COLO668 (cell line): ENCODE measurements around the gene RXRB.

Experiments used
- DNase-seq: peaks from one replicate; lab custom pipeline; 2025; ENCODE audit not compliant: unreplicated experiment; lab: John Stamatoyannopoulos, UW

RXRB gene

GRCh38 chr6:33198159-33198852, 2.2 kb downstream of the RXRB start:
- DNase-seq = no peak

- no peak for DNase-seq
These were observed 2.9 kb downstream of the RXRB start for GRCh38 chr6:33197431-33198048.

GRCh38 chr6:33195304-33196165, 4.9 kb downstream of the RXRB start:
- no peak for DNase-seq

GRCh38 chr6:33194431-33194979, 6.0 kb downstream of the RXRB start:
- no peak for DNase-seq

GRCh38 chr6:33193619-33194018, 6.8 kb downstream of the RXRB start:
- DNase-seq = no peak

- DNase-seq = no peak
These were observed 7.5 kb downstream of the RXRB start for GRCh38 chr6:33192671-33193602.

GRCh38 chr6:33192105-33192646, 8.3 kb downstream of the RXRB start, which contains the start of gene COL11A2:
Gene COL11A2 (minus strand): TSS chr6:33192467. CDS start chr6:33192240, 227 bp downstream.
- no peak for DNase-seq

- DNase-seq = peak; percentile 2
These were observed 8.9 kb downstream of the RXRB start for GRCh38 chr6:33191383-33192104.

- DNase-seq = no peak
These were observed 9.9 kb downstream of the RXRB start for GRCh38 chr6:33190504-33191107.

- DNase-seq = no peak
These were observed 10.6 kb downstream of the RXRB start for GRCh38 chr6:33189625-33190448.

- DNase-seq = no peak
These were observed 11.3 kb downstream of the RXRB start for GRCh38 chr6:33189164-33189563.

- DNase-seq = no peak
These were observed 12.7 kb downstream of the RXRB start for GRCh38 chr6:33187809-33188208.

GRCh38 chr6:33185654-33186187, 14.7 kb downstream of the RXRB start:
- no peak for DNase-seq

GRCh38 chr6:33185190-33185589, 15.3 kb downstream of the RXRB start:
- DNase-seq = no peak

GRCh38 chr6:33183071-33183683, 17.3 kb downstream of the RXRB start:
- DNase-seq = no peak

- no peak for DNase-seq
These were observed 19.3 kb downstream of the RXRB start for GRCh38 chr6:33181141-33181540.

- no peak for DNase-seq
These were observed 21.6 kb downstream of the RXRB start for GRCh38 chr6:33178755-33179475.
